ENCODE results near the gene KIAA2012.

KIAA2012 gene

GRCh38 chr2:202161151-202161835, 88.2 kb downstream of the KIAA2012 start:
- ChIA-PET POLR2A (no interaction called here), CTCF (interaction anchor here (0.7 to 3.7 kb wide), 2 partner anchors 301 to 314 kb away, joined by 3 to 17 read pairs; no protein-coding TSS in a partner anchor)
- H3K4me3 ChIP-seq (ENCODE audit: low read depth, low read length): no peak overlapping the region
- H3K4me1 ChIP-seq (ENCODE audit: control insufficient read depth, insufficient read depth, low read length): no peaks in the 10 kb centered on the region; the same call in 1 of the 2 replicates
- H3K36me3 ChIP-seq (ENCODE audit: control insufficient read depth in 2 of 2, insufficient read depth in 1 of 2, low read length in 2 of 2): no peaks in the 10 kb centered on the region
- no peak for TF ChIP-seq ZNF169 (tag by site-specific recombination; IDR thresholded peaks at IDR 0.05)
- no peak for TF ChIP-seq ZNF394 (tag by site-specific recombination; IDR thresholded peaks at IDR 0.05; ENCODE audit: borderline replicate concordance)
- TF ChIP-seq ZBTB48 (tag by site-specific recombination; IDR thresholded peaks at IDR 0.05): peak; percentile 76; the same call in 1 of the 2 replicates
- TF ChIP-seq ZNF239 (tag by site-specific recombination; IDR thresholded peaks at IDR 0.05): no peak
- TF ChIP-seq KLF16 (tag by site-specific recombination; IDR thresholded peaks at IDR 0.05): no peak
- TF ChIP-seq HIC1 (tag by site-specific recombination; IDR thresholded peaks at IDR 0.05): no peak
- H3K27ac ChIP-seq (ENCODE audit: extremely low read depth, low read depth, low read length): no peak overlapping the region
- H3K9me3 ChIP-seq (ENCODE audit: control insufficient read depth, insufficient read depth, low read depth, low read length): no peaks in the 10 kb centered on the region

- H3K4me3 ChIP-seq (ENCODE audit: low read depth, low read length): no peak overlapping the region
- H3K9me3 ChIP-seq (ENCODE audit: control insufficient read depth, insufficient read depth, low read depth, low read length): no peaks in the 10 kb centered on the region
- ChIA-PET CTCF (interaction anchor here (0.6 kb wide), 2 partner anchors 42 to 57 kb away, joined by 3 read pairs; no protein-coding TSS in a partner anchor), POLR2A (no interaction called here)
- no peaks in the 10 kb centered on the region for H3K36me3 ChIP-seq (ENCODE audit: control insufficient read depth in 2 of 2, insufficient read depth in 1 of 2, low read length in 2 of 2)
- no peaks in the 10 kb centered on the region; the same call in 1 of the 2 replicates for H3K4me1 ChIP-seq (ENCODE audit: control insufficient read depth, insufficient read depth, low read length)
- no peak for TF ChIP-seq AEBP2 (tag by site-specific recombination; IDR thresholded peaks at IDR 0.05; ENCODE audit: borderline replicate concordance)
- TF ChIP-seq ZNF549 (tag by site-specific recombination; IDR thresholded peaks at IDR 0.05): no peak
- no peak for TF ChIP-seq ZNF488 (tag by site-specific recombination; IDR thresholded peaks at IDR 0.05)
- TF ChIP-seq ZNF670 (tag by site-specific recombination; IDR thresholded peaks at IDR 0.05; ENCODE audit: low read depth): no peak
- TF ChIP-seq ZNF623 (tag by site-specific recombination; IDR thresholded peaks at IDR 0.05): no peak
- TF ChIP-seq ZNF473 (tag by site-specific recombination; IDR thresholded peaks at IDR 0.05): no peak
- TF ChIP-seq ZNF280D (tag by site-specific recombination; IDR thresholded peaks at IDR 0.05): no peak
- TF ChIP-seq ZNF423 (tag by site-specific recombination; IDR thresholded peaks at IDR 0.05): no peak
- no peak for TF ChIP-seq ZNF292 (tag by site-specific recombination; IDR thresholded peaks at IDR 0.05; ENCODE audit: borderline replicate concordance, low read depth)
- no peak for TF ChIP-seq YY2 (tag by site-specific recombination; IDR thresholded peaks at IDR 0.05)
- TF ChIP-seq ZNF211 (tag by site-specific recombination; IDR thresholded peaks at IDR 0.05; ENCODE audit: low read depth): no peak
- TF ChIP-seq HOXC10 (CRISPR knock-in tag; IDR thresholded peaks at IDR 0.05): no peak
- no peak for TF ChIP-seq SP2 (tag by site-specific recombination; IDR thresholded peaks at IDR 0.05)
- TF ChIP-seq ZNF548 (tag by site-specific recombination; IDR thresholded peaks at IDR 0.05): no peak
- TF ChIP-seq ZFP41 (tag by site-specific recombination; IDR thresholded peaks at IDR 0.05; ENCODE audit: borderline replicate concordance): no peak
- TF ChIP-seq ZNF16 (tag by site-specific recombination; IDR thresholded peaks at IDR 0.05; ENCODE audit: low read depth): no peak
- no peak overlapping the region for H3K27ac ChIP-seq (ENCODE audit: extremely low read depth, low read depth, low read length)
These were observed 91.4 kb downstream of the KIAA2012 start for GRCh38 chr2:202164411-202164810.
